ENCODE results near the gene JPT2. TPM values are rescaled to one million over a fixed set of nuclear protein-coding genes. Genes with fewer than 3 reads are reported as not detected.
A peak's percentile ranks its signal among the peaks of the same experiment; 100 is the strongest.

Gene JPT2, protein sequence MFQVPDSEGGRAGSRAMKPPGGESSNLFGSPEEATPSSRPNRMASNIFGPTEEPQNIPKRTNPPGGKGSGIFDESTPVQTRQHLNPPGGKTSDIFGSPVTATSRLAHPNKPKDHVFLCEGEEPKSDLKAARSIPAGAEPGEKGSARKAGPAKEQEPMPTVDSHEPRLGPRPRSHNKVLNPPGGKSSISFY
- 10 to 100 TPM in 1 of 3 donors, 1 to 10 TPM in 2; 7.9 to 14.0 (median 8.3) TPM for polyA plus RNA-seq

- DNase-seq, result peak; percentile 92 to 93 (median 92)
- Mint-ChIP-seq H3K27ac (peak within 1 kb of the TSS; percentile 55 to 84 (median 74)), H3K36me3 (peaks cover 5 to 25% (median 6%) of the 10 kb centered on the region in 3 donors), H3K9me3 (no peaks in the 10 kb centered on the region), H3K4me3 (peak within 1 kb of the TSS; percentile 83 to 89 (median 88)), H3K27me3 (ENCODE audit: low read depth in 3 of 3) (peaks cover 2 to 8% (median 5%) of the 10 kb centered on the region in 3 donors), H3K4me1 (peaks cover 15 to 32% of the 10 kb centered on the region in 2 donors)
Measured at GRCh38 chr16:1677942-1678499, at the start of gene JPT2. Gene JPT2, plus strand, starts transcription at chr16:1678279. Its CDS starts 34 bp downstream, at chr16:1678313.

DNA sequence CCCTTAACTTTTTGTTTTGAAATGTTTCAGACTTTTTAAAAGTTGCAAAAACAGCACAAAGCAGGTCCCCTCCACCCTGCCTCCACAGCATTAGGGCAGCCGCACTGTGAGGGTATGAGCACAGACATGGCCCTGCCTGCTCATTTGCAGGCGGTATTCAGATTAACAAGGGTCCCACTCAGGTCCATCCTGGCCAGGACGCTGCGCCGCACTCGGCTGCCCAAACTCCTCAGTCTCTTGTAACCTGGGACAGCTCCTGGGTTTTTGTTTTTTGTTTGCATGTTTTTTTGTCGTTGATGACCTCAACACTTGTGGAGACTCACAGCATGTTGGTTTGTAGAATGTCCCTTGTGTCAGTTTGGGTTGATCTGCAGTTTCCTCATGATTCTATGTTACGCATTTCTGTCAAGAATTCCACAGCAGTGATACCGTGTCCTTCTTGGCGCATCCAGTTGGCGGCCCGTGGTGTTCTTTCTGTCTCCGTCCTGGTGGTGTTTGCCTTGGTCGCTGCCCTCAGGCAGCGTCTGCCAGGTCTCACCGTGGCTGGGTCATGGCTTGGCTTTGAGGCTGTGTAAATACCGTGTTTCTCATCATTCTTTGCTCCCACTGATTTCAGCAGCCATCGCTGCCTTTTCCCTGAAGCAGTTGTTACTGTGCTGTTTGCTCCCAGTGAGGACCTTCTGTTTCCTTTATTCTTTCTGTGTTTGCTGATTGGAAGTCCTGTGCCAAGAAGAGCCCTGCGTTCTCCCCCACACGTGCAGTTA lies 47.4 kb upstream of the JPT2 start:
- no peaks in the 10 kb centered on the region for H3K9me3 Mint-ChIP-seq
- no peak overlapping the region for H3K27ac Mint-ChIP-seq
- peaks cover 5 to 34% (median 9%) of the 10 kb centered on the region in 3 donors for H3K36me3 Mint-ChIP-seq
- H3K27me3 Mint-ChIP-seq (ENCODE audit: low read depth in 3 of 3), result no peaks in the 10 kb centered on the region
- no peak overlapping the region for H3K4me3 Mint-ChIP-seq
- DNase-seq, result no peak
- peaks cover 20 to 44% of the 10 kb centered on the region in 2 donors for H3K4me1 Mint-ChIP-seq

- H3K4me3 Mint-ChIP-seq, result no peak overlapping the region
- H3K4me1 Mint-ChIP-seq, result peaks cover 21 to 47% of the 10 kb centered on the region in 2 donors
- H3K9me3 Mint-ChIP-seq, result no peaks in the 10 kb centered on the region
- H3K36me3 Mint-ChIP-seq, result peaks cover 5 to 34% (median 9%) of the 10 kb centered on the region in 3 donors
- H3K27ac Mint-ChIP-seq, result peak overlapping the region in 1 of 6 donors; percentile 27
- H3K27me3 Mint-ChIP-seq (ENCODE audit: low read depth in 3 of 3), result no peaks in the 10 kb centered on the region
- DNase-seq, result no peak
Measured at GRCh38 chr16:1631230-1631629, 46.8 kb upstream of the JPT2 start.

- H3K9me3 Mint-ChIP-seq, result no peaks in the 10 kb centered on the region
- H3K4me1 Mint-ChIP-seq, result peaks cover 22 to 51% of the 10 kb centered on the region in 2 donors
- DNase-seq, result no peak
- H3K4me3 Mint-ChIP-seq, result no peak overlapping the region
- no peaks in the 10 kb centered on the region for H3K27me3 Mint-ChIP-seq (ENCODE audit: low read depth in 3 of 3)
- peak overlapping the region in 1 of 6 donors; percentile 18 for H3K27ac Mint-ChIP-seq
- H3K36me3 Mint-ChIP-seq, result peaks cover 0 to 28% (median 9%) of the 10 kb centered on the region in 3 donors
Measured at GRCh38 chr16:1631931-1632637, 46.0 kb upstream of the JPT2 start.

GRCh38 chr16:1632638-1632970 lies 45.5 kb upstream of the JPT2 start:
- DNase-seq, result no peak
- H3K4me3 Mint-ChIP-seq, result no peak overlapping the region
- H3K36me3 Mint-ChIP-seq, result peaks cover 0 to 28% (median 9%) of the 10 kb centered on the region in 3 donors
- H3K4me1 Mint-ChIP-seq, result peaks cover 27 to 56% of the 10 kb centered on the region in 2 donors
- no peak overlapping the region for H3K27ac Mint-ChIP-seq
- H3K9me3 Mint-ChIP-seq, result no peaks in the 10 kb centered on the region
- H3K27me3 Mint-ChIP-seq (ENCODE audit: low read depth in 3 of 3), result no peaks in the 10 kb centered on the region

DNA sequence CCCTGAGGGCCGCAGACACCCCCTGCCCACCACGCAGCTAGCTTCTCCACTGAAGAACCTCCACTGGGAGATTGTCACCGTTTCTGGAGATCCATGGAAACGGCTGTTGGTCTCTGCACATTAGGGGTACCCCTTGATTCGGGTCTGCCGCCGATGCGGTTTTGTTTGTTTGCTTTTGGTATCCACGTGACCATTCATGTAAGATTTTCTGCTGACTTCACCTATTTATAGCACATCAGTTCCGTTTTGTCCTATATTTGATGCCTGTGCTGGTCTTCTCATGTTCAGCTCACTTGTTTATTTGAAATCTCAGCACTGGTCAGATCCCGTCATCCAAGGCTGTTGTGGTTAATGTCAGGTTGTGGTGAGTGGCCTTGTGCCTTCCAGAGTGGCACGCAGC lies 44.8 kb upstream of the JPT2 start:
- H3K4me3 Mint-ChIP-seq, result no peak overlapping the region
- H3K36me3 Mint-ChIP-seq, result peaks cover 5 to 28% (median 13%) of the 10 kb centered on the region in 3 donors
- no peak for DNase-seq
- no peaks in the 10 kb centered on the region for H3K9me3 Mint-ChIP-seq
- peaks cover 34 to 63% of the 10 kb centered on the region in 2 donors for H3K4me1 Mint-ChIP-seq
- H3K27me3 Mint-ChIP-seq (ENCODE audit: low read depth in 3 of 3), result no peaks in the 10 kb centered on the region
- H3K27ac Mint-ChIP-seq, result peak overlapping the region in 1 of 6 donors; percentile 3

DNA sequence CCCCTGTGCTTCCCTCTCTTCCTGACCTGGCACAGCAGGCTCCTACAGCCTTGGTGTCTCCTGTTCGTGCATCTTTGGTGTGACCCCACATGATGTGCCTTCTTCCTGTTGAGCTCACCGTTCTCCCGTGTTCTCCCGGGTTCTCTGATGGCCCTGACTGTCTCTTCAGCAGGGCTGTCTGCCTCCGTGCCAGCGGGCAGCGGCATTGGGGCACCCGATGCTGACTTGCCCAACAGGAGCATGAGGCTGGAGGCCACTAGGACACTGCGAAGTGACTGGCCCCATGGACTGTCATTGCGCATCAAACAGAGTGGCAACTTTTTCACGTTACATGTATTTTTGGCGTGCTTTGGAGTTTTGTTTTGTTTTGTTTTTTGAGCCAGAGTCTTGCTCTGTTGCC lies 43.5 kb upstream of the JPT2 start:
- Mint-ChIP-seq H3K4me1 (peaks cover 42 to 66% of the 10 kb centered on the region in 2 donors), H3K36me3 (peaks cover 12 to 29% (median 13%) of the 10 kb centered on the region in 3 donors), H3K27ac (peak overlapping the region in 2 of 6 donors; percentile 78 to 82), H3K9me3 (no peaks in the 10 kb centered on the region), H3K27me3 (ENCODE audit: low read depth in 3 of 3) (peaks cover 0 to 2% (median 2%) of the 10 kb centered on the region in 3 donors), H3K4me3 (no peak overlapping the region)
- DNase-seq, result no peak

- peaks cover 47 to 67% of the 10 kb centered on the region in 2 donors for H3K4me1 Mint-ChIP-seq
- H3K27ac Mint-ChIP-seq, result peak overlapping the region; percentile 23 to 82 (median 68)
- H3K4me3 Mint-ChIP-seq, result peak overlapping the region in 2 of 5 donors; percentile 14 to 65
- H3K9me3 Mint-ChIP-seq, result no peaks in the 10 kb centered on the region
- peak in 1 of 3 donors; percentile 31 for DNase-seq
- peaks cover 0 to 2% (median 2%) of the 10 kb centered on the region in 3 donors for H3K27me3 Mint-ChIP-seq (ENCODE audit: low read depth in 3 of 3)
- peaks cover 13 to 35% (median 14%) of the 10 kb centered on the region in 3 donors for H3K36me3 Mint-ChIP-seq
Measured at GRCh38 chr16:1635070-1635469, 43.0 kb upstream of the JPT2 start.

DNA sequence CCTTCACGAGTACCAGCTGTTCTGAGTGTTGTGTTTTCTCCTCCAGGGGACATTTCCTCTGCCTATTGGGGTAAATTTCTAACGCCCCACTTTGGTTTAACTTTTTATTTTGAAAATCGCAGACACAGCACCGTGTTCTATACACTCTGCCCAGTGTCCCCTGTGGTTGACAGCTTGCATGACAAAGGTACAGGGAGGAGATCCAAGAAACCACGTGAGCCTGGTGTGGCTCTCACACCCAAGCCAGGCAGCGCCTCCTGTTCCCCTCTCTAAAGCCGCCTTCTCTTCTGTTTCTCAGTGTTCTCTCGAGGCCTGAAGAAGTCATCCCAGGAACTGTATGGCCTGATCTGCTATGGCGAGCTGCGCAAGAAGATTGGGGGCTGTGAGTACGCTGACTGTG lies 40.6 kb upstream of the JPT2 start:
- peak overlapping the region; percentile 76 to 94 (median 80) for H3K4me3 Mint-ChIP-seq
- peak; percentile 48 to 59 (median 48) for DNase-seq
- peaks cover 0 to 2% (median 2%) of the 10 kb centered on the region in 3 donors for H3K27me3 Mint-ChIP-seq (ENCODE audit: low read depth in 3 of 3)
- H3K4me1 Mint-ChIP-seq, result peaks cover 64 to 71% of the 10 kb centered on the region in 2 donors
- H3K36me3 Mint-ChIP-seq, result peaks cover 19 to 33% (median 24%) of the 10 kb centered on the region in 3 donors
- H3K9me3 Mint-ChIP-seq, result no peaks in the 10 kb centered on the region
- H3K27ac Mint-ChIP-seq, result peak overlapping the region; percentile 87 to 92 (median 90)

DNA sequence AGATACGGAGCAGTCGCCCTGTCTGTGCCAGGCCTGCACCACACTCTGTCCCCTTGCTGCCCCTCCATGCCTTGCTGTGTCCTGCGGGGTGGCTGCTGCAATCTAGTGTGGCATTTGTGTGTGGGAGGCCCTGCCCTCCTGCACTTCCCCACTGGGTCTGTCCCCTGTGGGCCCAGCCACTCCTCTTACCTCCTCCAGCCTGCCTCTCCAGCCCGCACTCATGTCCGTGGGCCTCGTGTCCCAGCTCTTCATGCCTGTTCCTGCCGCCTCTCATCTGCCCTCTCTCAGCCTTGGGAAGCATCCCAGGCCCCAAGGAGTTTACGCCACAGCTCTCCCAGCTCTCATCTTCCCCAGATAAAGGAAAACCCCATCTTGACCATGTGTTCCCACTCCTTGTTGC lies 39.3 kb upstream of the JPT2 start:
- Mint-ChIP-seq H3K4me1 (peaks cover 70 to 71% of the 10 kb centered on the region in 2 donors), H3K27ac (peak overlapping the region; percentile 87 to 94 (median 91)), H3K9me3 (no peaks in the 10 kb centered on the region), H3K27me3 (ENCODE audit: low read depth in 3 of 3) (peaks cover 0 to 2% (median 2%) of the 10 kb centered on the region in 3 donors), H3K36me3 (peaks cover 15 to 34% (median 28%) of the 10 kb centered on the region in 3 donors), H3K4me3 (peak overlapping the region; percentile 76 to 94 (median 78))
- no peak for DNase-seq

- Mint-ChIP-seq H3K27me3 (ENCODE audit: low read depth in 3 of 3) (peaks cover 0 to 2% (median 2%) of the 10 kb centered on the region in 3 donors), H3K36me3 (peaks cover 15 to 31% (median 28%) of the 10 kb centered on the region in 3 donors), H3K9me3 (no peaks in the 10 kb centered on the region), H3K4me3 (peak overlapping the region; percentile 76 to 94 (median 78)), H3K4me1 (peaks cover 71 to 75% of the 10 kb centered on the region in 2 donors), H3K27ac (peak overlapping the region; percentile 63 to 92 (median 90))
- DNase-seq, result no peak
Measured at GRCh38 chr16:1639282-1639681, 38.8 kb upstream of the JPT2 start.

GRCh38 chr16:1639860-1640259 lies 38.2 kb upstream of the JPT2 start:
- Mint-ChIP-seq H3K27me3 (ENCODE audit: low read depth in 3 of 3) (peaks cover 0 to 4% (median 2%) of the 10 kb centered on the region in 3 donors), H3K36me3 (peaks cover 15 to 29% (median 28%) of the 10 kb centered on the region in 3 donors), H3K4me1 (peaks cover 69 to 71% of the 10 kb centered on the region in 2 donors), H3K9me3 (no peaks in the 10 kb centered on the region), H3K4me3 (peak overlapping the region; percentile 76 to 94 (median 78)), H3K27ac (peak overlapping the region; percentile 84 to 92 (median 89))
- DNase-seq, result no peak

Measured in immature natural killer cell (primary cell).